ENCODE data around the gene BPIFB1.

BPIFB1 gene

GRCh38 chr20:33272155-33272873 lies 10.7 kb upstream of the BPIFB1 start:
- no peak for DNase-seq (ENCODE audit: low spot score)

GRCh38 chr20:33273117-33273851 lies 9.7 kb upstream of the BPIFB1 start:
- no peak for DNase-seq (ENCODE audit: low spot score)

- DNase-seq (ENCODE audit: low spot score): no peak
These were observed 7.8 kb upstream of the BPIFB1 start for GRCh38 chr20:33275215-33275614.

- no peak for DNase-seq (ENCODE audit: low spot score)
These were observed 7.1 kb upstream of the BPIFB1 start for GRCh38 chr20:33275871-33276270.

- DNase-seq (ENCODE audit: low spot score): no peak
These were observed 6.5 kb upstream of the BPIFB1 start for GRCh38 chr20:33276303-33277113.

GRCh38 chr20:33277471-33278441 lies 5.3 kb upstream of the BPIFB1 start:
- DNase-seq (ENCODE audit: low spot score): no peak

GRCh38 chr20:33278700-33279099 lies 4.3 kb upstream of the BPIFB1 start:
- no peak for DNase-seq (ENCODE audit: low spot score)

- DNase-seq (ENCODE audit: low spot score): no peak
These were observed 3.6 kb upstream of the BPIFB1 start for GRCh38 chr20:33279261-33279910.

GRCh38 chr20:33280000-33280680 lies 2.9 kb upstream of the BPIFB1 start:
- DNase-seq (ENCODE audit: low spot score): no peak

GRCh38 chr20:33280775-33281174 lies 2.2 kb upstream of the BPIFB1 start:
- DNase-seq (ENCODE audit: low spot score): no peak

GRCh38 chr20:33281550-33282146 lies 1.4 kb upstream of the BPIFB1 start:
- peak; percentile 47 for DNase-seq (ENCODE audit: low spot score)

GRCh38 chr20:33282196-33282934 lies 649 bp upstream of the BPIFB1 start:
- no peak for DNase-seq (ENCODE audit: low spot score)

GRCh38 chr20:33284284-33284683 lies 1.3 kb downstream of the BPIFB1 start:
- DNase-seq (ENCODE audit: low spot score): no peak

- DNase-seq (ENCODE audit: low spot score): no peak
These were observed 1.9 kb downstream of the BPIFB1 start for GRCh38 chr20:33284937-33285336.

GRCh38 chr20:33285861-33286495 lies 3.0 kb downstream of the BPIFB1 start:
- no peak for DNase-seq (ENCODE audit: low spot score)

GRCh38 chr20:33287884-33288283 lies 4.9 kb downstream of the BPIFB1 start:
- no peak for DNase-seq (ENCODE audit: low spot score)

- no peak for DNase-seq (ENCODE audit: low spot score)
These were observed 7.8 kb downstream of the BPIFB1 start for GRCh38 chr20:33290852-33291251.

- DNase-seq (ENCODE audit: low spot score): no peak
These were observed 8.4 kb downstream of the BPIFB1 start for GRCh38 chr20:33291416-33291815.

GRCh38 chr20:33291830-33292355 lies 8.9 kb downstream of the BPIFB1 start:
- DNase-seq (ENCODE audit: low spot score): peak; percentile 33

Measured in globus pallidus (tissue), 1 donor.